ENCODE data around the gene NR3C1. TPM values are rescaled to one million over a fixed set of nuclear protein-coding genes. Genes with fewer than 3 reads are reported as not detected.
A peak's percentile ranks its signal among the peaks of the same experiment; 100 is the strongest.

The NR3C1 gene
- total RNA-seq, 1 donor from 2014 or later, result 47.8 TPM

GRCh38 chr5:143360755-143361154, 42.7 kb downstream of the NR3C1 start:
- H3K4me1 Mint-ChIP-seq (ENCODE audit: unreplicated experiment), result peaks cover 26% of the 10 kb centered on the region
- DNase-seq (ENCODE audit: extremely low spot score, unreplicated experiment), result no peak
- peaks cover 17% of the 10 kb centered on the region for H3K36me3 Mint-ChIP-seq (ENCODE audit: unreplicated experiment)
- H3K4me3 Mint-ChIP-seq (ENCODE audit: unreplicated experiment), result no peak overlapping the region
- no peak for TF ChIP-seq CTCF (IDR thresholded peaks at IDR 0.05)
- H3K27me3 Mint-ChIP-seq (ENCODE audit: unreplicated experiment), result no peaks in the 10 kb centered on the region
- H3K9me3 Mint-ChIP-seq (ENCODE audit: unreplicated experiment), result peaks cover 21% of the 10 kb centered on the region
- no peak overlapping the region for H3K27ac Mint-ChIP-seq (ENCODE audit: unreplicated experiment)

GRCh38 chr5:143359869-143360268, 43.6 kb downstream of the NR3C1 start:
- TF ChIP-seq CTCF (IDR thresholded peaks at IDR 0.05), result no peak
- H3K36me3 Mint-ChIP-seq (ENCODE audit: unreplicated experiment), result peaks cover 13% of the 10 kb centered on the region

GRCh38 chr5:143356855-143357583, 46.5 kb downstream of the NR3C1 start:
- Mint-ChIP-seq H3K4me3 (ENCODE audit: unreplicated experiment) (no peak overlapping the region), H3K27ac (ENCODE audit: unreplicated experiment) (no peak overlapping the region), H3K4me1 (ENCODE audit: unreplicated experiment) (peaks cover 37% of the 10 kb centered on the region), H3K27me3 (ENCODE audit: unreplicated experiment) (no peaks in the 10 kb centered on the region), H3K36me3 (ENCODE audit: unreplicated experiment) (no peaks in the 10 kb centered on the region), H3K9me3 (ENCODE audit: unreplicated experiment) (no peaks in the 10 kb centered on the region)
- no peak for DNase-seq (ENCODE audit: extremely low spot score, unreplicated experiment)
- no peak for TF ChIP-seq CTCF (IDR thresholded peaks at IDR 0.05)

More at GRCh38 chr5:143359869-143360268, 43.6 kb downstream of the NR3C1 start:
- Mint-ChIP-seq H3K9me3 (ENCODE audit: unreplicated experiment) (peaks cover 13% of the 10 kb centered on the region), H3K4me3 (ENCODE audit: unreplicated experiment) (no peak overlapping the region), H3K4me1 (ENCODE audit: unreplicated experiment) (peaks cover 31% of the 10 kb centered on the region), H3K27ac (ENCODE audit: unreplicated experiment) (no peak overlapping the region), H3K27me3 (ENCODE audit: unreplicated experiment) (no peaks in the 10 kb centered on the region)
- no peak for DNase-seq (ENCODE audit: extremely low spot score, unreplicated experiment)

GRCh38 chr5:143355710-143356109, 47.8 kb downstream of the NR3C1 start:
- Mint-ChIP-seq H3K4me3 (ENCODE audit: unreplicated experiment) (no peak overlapping the region), H3K27me3 (ENCODE audit: unreplicated experiment) (no peaks in the 10 kb centered on the region), H3K4me1 (ENCODE audit: unreplicated experiment) (peaks cover 28% of the 10 kb centered on the region), H3K9me3 (ENCODE audit: unreplicated experiment) (no peaks in the 10 kb centered on the region), H3K36me3 (ENCODE audit: unreplicated experiment) (no peaks in the 10 kb centered on the region), H3K27ac (ENCODE audit: unreplicated experiment) (peak overlapping the region; percentile 58)
- DNase-seq (ENCODE audit: extremely low spot score, unreplicated experiment), result no peak
- no peak for TF ChIP-seq CTCF (IDR thresholded peaks at IDR 0.05)

- TF ChIP-seq CTCF (IDR thresholded peaks at IDR 0.05), result no peak
- Mint-ChIP-seq H3K9me3 (ENCODE audit: unreplicated experiment) (no peaks in the 10 kb centered on the region), H3K36me3 (ENCODE audit: unreplicated experiment) (no peaks in the 10 kb centered on the region), H3K27ac (ENCODE audit: unreplicated experiment) (no peak overlapping the region), H3K27me3 (ENCODE audit: unreplicated experiment) (no peaks in the 10 kb centered on the region), H3K4me1 (ENCODE audit: unreplicated experiment) (peaks cover 28% of the 10 kb centered on the region), H3K4me3 (ENCODE audit: unreplicated experiment) (no peak overlapping the region)
- no peak for DNase-seq (ENCODE audit: extremely low spot score, unreplicated experiment)
These were observed 49.5 kb downstream of the NR3C1 start for GRCh38 chr5:143354025-143354424.

Measured in osteocyte (in vitro differentiated cells).